SKM-1 (cell line): ENCODE results near the gene UBE2L6.

Source experiments
- DNase-seq: peaks from one replicate; lab custom pipeline; 2025; ENCODE audit not compliant: unreplicated experiment; lab: John Stamatoyannopoulos, UW

The UBE2L6 gene

GRCh38 chr11:57530596-57531507 is 36.6 kb downstream of the UBE2L6 start, which contains the start of gene TIMM10:
Gene TIMM10, minus strand, starts transcription at chr11:57530754. Its CDS starts 565 bp downstream, at chr11:57530189.
- peak; percentile 99 for DNase-seq

- no peak for DNase-seq
These were observed 37.3 kb downstream of the UBE2L6 start for GRCh38 chr11:57530215-57530595.

- no peak for DNase-seq
These were observed 38.5 kb downstream of the UBE2L6 start for GRCh38 chr11:57529012-57529411.

DNA sequence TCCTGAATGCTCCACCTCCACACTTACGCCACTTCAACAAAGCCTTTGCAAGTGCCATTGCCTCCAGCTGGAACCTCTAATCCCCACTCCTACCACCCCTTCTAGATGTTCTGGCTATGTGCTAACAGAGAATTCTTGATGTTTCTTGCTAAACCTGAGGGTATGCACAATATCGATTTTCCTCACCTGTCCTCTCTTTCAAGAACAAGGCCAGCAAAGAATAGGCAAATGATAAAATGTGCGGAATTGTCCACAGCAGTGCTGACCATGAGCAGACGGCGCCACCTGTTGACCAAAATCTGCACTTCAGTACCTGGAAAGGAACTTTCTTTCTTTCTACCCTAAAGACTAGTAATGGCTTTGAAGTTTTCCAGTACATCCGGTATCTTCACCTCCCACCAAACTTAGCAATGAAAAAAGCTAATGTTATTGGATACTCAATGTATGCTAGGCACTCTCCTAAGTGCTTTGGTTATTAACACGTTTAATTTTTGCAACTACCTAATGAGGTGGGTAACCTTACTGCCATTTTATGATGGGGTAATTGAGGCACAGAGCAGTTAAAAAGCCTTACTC is 40.3 kb downstream of the UBE2L6 start:
- DNase-seq, result peak; percentile 53

- DNase-seq, result no peak
These were observed 44.1 kb downstream of the UBE2L6 start for GRCh38 chr11:57523419-57523818.

DNA sequence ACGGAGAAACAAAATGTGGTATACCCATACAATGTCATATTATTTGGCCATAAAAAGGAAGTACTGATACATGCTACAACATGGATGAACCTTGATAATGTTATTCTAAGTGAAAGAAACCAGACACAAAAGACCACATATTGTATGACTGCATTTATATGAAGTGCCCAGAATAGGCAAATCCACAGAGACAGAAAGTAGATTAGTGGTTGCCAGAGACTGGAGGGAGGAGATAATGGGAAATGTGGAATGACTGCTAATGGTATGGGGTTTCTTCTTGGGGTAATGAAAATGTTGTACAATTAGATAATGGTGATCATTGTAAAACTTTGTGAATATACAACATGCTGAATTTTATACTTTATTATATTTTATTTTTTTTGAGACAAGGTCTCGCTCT is 46.4 kb downstream of the UBE2L6 start:
- DNase-seq, result no peak

DNA sequence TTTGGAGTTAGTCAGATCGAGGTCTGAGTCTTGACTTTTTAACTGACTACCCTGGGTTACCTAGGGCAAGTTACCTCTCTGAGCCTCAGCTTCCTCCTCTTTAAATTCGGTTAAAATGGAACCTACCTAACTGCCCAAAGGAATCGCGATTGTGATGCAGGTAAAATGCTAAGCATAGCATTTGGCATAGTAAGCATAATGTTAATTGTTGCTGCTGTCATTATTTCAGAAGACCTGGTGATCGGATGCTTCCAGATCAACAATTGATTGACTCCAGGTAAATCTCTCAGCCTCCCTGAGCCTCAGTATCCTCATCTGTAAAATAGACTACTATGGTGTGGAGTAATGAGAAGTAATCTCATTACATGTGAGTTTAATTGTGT is 51.4 kb downstream of the UBE2L6 start:
- no peak for DNase-seq

- no peak for DNase-seq
These were observed 52.0 kb downstream of the UBE2L6 start, which contains the start of gene SLC43A1 for GRCh38 chr11:57515332-57516060. Gene SLC43A1, minus strand, starts transcription at chr11:57515702. Its CDS starts 1,591 bp downstream, at chr11:57514111.

DNA sequence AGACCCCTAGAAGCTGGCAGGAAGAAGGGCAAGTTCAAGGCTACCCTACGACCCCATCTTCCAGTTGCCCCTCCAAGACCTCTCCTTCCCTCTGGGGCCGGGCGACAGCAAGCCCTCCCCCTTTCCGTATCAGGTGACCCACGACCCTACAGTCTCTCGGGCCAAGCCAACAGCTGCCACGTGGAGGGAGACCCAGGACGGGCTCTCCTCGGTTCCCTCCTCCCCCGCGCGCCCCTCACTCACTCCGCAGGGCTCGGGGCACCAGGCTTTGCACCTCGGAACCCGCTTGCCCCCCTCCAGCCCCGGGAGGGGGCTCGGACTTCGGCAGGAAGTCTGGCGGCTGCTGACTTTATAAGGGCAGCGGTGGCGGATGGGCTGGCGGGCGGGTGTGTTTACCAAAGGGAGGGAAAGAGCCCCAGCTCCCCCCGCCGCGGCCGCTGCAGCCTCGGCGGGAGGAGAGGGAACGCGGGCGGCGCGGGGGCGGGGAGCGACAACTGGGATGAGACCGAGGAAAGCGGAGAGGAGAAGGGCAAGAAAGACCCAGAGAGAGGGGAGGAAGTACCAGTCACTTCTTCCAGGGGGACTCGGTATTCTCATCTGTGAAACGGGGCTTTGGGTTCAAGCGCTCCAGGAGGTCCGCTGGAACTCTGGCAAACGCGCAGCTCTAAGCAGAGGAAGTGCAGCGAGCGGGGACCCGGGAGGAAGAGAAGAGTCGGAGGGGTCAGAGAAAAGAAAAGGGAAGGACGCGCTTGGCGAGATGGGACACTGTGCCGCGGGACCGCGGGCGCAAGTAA is 52.7 kb downstream of the UBE2L6 start:
- no peak for DNase-seq

DNA sequence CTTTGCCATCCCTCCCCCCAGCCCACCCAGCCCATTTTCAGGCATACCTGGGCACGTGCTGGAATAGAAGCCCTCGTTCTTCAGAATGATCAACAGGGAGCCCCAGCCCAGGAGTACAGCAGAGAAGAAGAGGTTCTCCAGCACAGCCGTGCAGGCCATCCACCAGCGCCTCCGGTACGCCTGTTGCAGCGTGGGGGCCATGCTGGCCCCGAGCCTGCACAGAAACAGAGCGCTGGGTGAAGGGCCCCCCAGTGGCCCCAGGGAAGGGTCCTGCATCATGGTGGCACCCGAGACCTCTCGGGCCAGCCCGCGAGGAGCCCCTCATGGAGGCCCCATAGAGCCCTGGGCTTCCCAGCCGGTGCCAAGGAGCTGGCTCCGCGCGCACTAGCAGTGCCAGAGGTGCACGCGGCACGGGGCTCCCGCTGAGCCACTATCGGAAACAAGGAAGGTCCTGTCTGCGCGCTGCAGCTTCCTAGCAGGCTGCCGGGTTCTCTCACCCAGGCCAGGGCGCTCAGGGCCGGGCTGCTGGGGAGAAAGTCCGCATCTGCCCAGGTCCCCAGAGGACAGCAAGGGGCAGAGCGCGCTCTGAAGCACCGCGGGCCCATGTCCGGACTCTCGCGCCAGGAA is 53.4 kb downstream of the UBE2L6 start:
- DNase-seq, result no peak

GRCh38 chr11:57513452-57513795 is 54.0 kb downstream of the UBE2L6 start:
- no peak for DNase-seq

- no peak for DNase-seq
These were observed 54.6 kb downstream of the UBE2L6 start for GRCh38 chr11:57512646-57513451.

DNA sequence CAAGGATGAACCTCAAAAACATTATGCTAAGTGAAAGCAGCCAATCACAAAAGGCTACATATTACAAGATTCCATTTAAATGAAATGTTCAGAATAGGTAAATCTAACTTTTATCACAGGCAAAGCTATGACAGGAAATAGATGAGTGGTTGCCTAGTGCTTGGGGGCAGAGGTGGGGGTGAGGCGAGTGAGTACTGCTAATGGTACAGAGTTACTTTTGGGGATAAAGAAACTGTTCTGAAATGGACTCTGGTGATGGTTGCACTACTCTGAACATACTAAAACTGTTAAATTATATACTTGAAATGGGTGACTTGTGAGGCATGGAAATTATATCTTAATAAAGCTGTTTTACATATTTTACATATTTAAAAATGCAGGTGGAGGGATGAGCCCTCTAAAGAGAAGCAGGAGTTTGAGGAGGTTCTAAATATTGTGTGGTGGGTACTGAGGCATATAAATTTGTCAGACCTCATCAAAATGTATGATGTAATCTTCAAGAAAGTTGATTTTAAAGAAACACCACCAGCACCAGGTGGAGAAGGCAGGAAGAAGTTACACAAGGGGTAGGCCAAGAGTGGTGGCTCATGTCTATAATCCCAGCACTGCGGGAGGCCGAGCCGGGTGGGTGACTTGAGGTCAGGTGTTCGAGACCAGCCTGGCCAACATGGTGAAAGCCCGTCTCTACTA is 55.6 kb downstream of the UBE2L6 start:
- no peak for DNase-seq

DNA sequence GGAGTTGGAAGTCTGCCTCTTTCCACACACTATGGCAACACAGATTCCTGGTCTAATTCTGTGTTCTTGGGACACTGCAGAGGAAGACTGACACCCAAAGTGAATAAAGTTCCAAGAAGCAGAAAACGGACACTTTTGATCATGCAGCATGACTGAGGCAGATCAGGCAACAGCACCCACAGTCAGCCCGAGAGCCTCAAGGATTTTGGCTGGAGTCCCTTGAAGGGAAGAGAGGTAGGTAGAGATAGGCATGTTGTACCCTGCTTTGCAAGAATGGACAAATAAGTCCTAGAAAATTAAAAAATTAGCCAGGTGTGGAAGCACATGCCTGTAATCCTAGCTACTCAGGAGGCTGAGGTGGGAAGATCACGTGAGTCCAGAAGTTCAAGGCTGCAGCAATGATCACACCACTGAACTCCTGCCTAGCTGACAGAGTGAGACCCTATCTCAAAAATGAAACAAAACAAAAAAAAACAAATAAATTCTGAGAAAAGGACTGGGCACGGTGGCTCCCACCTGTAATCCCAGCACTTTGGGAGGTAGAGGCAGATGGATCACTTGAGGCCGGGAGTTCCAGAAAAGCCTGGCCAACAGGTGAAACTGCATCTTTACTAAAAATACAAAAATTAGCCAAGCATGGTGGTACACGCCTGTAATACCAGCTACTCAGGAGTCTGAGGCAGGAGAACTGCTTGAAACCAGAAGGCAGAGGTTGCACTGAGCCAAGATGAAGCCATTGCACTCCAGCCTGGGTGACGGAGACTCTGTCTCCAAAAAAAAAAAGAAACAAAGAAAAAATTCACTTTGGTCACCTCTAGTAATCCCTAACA is 58.9 kb downstream of the UBE2L6 start:
- DNase-seq, result no peak

DNA sequence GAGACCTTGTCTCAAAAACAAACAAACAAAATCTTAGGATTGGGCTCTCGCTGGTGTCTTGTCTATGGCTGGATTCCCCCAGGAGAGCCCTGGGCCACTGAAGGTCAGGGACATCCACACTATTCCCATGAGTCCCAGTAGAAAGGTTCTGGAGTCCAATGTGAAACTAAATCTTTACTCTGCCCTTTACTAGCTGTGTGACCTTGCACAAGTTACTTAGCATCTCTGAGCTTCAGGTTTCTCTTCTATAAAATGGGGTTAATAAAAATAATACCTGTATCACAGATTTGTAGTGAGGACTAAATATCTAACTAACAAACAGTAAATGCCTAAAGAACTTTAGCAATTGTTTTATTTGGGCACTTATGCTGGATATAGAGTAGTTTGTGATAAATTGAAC is 61.0 kb downstream of the UBE2L6 start:
- no peak for DNase-seq

DNA sequence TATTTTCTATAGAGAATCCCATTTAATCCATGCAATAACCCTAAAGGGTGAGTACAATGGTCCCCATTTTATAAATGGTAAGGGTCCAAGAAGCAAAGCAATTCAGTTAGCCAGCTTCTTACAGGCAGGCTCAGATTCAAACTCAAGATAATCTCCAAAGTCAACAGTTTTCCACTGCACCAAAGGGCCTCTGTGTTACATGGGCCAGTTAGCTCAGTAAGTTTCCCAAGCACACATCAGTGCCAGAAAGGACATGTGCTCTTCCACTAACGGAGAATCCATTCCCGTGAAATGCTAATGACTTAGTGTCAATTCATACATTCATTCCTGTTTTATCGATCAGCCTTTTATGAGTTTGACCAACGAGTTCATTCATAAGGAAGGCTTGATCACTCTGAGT is 63.0 kb downstream of the UBE2L6 start:
- DNase-seq, result no peak

- DNase-seq, result no peak
These were observed 64.6 kb downstream of the UBE2L6 start for GRCh38 chr11:57502870-57503269.

GRCh38 chr11:57502376-57502775 is 65.1 kb downstream of the UBE2L6 start:
- DNase-seq, result no peak
